Stimulated activated CD4-positive, alpha-beta T cell treated with anti-CD3 and anti-CD28 coated beads, Interleukin-2, amount 100 ng/mL, for 4 hours (primary cell): ENCODE measurements around the gene CR1L.
"Not testable (repeated sequence)": the region's sequence is repeated elsewhere in the genome, so short reads cannot be mapped to it uniquely, and the experiment has no call there.

Experiments used
- DNase-seq: peaks from one replicate; pipeline ENCODE4 v3.0.0-alpha.2; 2020; ENCODE audit warnings: low read depth

Gene CR1L

DNA sequence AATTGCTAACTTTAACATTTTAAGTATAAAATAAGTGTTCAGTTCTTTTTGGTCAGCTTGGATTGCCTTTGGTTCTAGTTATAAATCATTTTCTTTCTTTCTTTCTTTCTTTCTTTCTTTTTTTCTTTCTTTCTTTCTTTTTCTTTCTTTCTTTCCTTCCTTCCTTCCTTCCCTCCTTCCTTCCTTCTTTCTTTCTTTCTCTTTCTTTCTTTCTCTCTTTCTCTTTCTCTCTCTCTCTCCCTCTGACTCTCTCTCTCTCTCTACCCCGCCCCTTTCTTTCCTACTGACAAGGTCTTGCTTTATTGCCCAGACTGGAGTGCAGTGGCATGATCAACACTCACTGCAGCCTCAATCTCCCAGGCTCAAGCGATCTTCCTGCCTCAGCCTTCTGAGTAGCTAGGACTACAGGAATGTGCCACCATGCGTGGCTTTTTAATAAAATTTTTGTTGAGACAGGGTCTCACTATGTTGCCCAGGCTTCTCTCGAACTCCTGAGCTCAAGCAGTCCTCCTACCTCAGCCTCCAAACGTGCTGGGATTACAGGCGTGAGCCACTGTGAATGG, 38.0 kb downstream of the CR1L start:
- not testable (repeated sequence) for DNase-seq

DNA sequence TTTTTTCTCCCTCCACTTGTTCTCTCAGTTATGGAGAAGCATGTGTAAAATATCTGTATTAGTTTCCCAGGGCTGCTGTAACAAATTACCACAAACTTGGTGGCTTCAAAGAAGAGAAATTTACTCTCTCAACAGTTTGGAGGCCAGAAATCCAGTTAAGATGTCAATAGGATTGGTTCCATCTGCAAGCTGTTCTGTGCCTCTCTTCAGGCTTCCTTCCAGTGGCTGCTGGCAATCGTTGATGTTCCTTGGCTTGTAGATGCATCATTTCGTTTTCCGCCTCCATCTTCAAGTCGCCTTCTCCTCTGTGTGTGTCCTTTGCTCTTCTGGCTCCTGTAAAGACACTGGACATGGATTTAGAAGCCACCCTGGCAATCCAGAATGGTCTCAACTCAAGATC, 45.6 kb downstream of the CR1L start:
- DNase-seq, result not testable (repeated sequence)

DNA sequence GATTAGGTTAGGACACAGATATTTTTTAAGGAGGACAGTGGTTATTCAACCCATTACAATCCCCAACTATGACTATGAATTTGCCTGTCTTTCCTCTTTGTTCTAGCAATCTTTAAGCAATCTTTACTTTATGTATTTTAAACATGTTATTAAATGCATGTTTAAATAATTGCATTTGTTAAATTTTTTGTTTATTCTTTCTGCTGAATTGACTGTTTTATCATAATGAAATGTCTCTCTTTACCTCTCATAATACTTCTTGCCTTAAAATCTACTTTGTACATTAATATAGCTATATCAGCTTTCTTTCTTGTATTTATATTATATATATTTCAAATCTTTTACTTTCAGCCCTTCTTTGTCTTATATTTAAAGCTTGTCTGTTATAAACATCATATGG, 46.1 kb downstream of the CR1L start:
- DNase-seq, result no peak

DNA sequence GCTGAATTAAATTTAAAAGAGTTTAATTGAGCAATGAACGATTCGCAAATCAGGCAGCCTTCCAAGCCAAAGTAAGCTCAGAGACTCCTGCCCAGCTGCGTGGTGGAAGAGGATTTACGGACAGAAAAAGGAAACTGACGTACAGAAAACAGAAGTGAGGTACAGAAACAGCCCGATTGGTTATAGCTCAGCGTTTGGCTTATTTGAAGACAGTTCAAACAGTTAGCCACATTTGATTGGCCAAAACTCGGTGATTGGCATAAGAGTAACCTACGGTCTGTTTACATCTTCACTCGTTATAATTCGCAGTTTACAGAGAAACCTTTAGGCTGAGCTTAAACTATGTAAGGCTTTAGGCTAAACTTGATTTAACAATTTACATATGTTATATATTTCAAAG, 46.9 kb downstream of the CR1L start:
- DNase-seq, result no peak

DNA sequence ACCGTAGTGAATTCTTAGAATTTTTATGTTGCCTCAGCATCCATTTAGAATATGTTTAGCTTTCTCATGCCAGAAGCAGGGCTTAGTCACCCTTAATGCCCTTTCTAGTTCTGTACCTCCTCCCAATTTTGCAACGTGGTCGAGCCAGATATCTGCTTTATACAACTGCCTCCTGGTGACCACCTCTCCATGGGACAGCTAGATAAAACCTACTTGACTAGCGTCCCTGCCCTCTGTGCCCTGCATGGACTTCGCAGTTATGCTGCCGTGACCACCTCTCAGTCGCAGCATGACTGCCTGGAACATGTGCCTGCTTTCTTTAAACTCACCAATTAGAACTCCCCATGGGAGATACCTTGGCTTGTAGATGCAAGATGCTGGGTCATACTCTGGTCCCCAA, 47.4 kb downstream of the CR1L start:
- not testable (repeated sequence) for DNase-seq

DNA sequence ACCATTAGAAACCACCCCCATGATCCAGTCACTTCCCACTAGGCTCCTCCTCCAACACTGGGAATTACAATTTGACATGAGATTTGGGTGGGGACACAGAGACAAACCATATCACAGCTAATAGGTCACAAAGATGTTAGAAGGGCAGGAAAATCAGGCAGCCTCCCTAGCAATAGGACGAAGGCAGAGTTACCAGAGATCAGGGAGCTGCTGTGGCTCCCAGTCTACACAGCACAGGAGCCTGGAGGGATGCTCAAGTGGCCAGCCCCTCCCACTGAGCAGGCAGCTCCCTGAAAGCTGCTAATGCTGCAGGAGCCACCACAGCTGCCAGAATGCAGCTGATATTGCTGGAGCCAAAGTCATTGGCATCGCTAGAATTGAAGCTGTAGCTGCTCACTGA, 51.0 kb downstream of the CR1L start:
- DNase-seq, result no peak

DNA sequence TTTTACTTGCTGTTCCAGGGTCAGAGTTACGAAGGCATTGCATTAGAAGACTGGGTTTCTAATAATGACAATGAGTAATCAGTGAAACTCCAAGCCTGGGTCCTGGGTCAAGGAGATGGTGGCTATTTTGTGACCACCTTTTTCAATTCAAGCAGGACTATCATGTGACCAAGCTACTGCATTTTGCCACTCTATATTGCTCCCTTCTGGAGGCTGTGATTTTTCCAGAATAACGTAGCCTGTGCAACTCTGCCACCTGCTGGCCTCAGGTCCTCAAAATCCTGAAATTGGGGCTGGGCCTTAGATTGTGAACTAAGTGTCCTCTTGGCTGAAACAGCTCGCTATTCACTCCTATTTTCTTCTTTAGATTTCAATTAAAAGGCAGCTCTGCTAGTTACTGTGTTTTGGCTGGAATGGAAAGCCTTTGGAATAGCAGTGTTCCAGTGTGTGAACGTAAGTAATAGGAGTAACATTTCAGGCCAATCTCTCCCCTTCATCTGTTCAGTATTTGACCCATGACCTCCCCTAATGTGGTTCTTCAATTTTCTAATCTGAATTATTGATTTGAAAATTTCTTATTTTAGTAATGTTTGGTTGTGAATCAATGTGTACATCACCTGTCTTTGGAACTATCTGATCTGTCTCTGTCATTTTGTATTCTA, 54.0 kb downstream of the CR1L start:
- DNase-seq, result peak; percentile 2

DNA sequence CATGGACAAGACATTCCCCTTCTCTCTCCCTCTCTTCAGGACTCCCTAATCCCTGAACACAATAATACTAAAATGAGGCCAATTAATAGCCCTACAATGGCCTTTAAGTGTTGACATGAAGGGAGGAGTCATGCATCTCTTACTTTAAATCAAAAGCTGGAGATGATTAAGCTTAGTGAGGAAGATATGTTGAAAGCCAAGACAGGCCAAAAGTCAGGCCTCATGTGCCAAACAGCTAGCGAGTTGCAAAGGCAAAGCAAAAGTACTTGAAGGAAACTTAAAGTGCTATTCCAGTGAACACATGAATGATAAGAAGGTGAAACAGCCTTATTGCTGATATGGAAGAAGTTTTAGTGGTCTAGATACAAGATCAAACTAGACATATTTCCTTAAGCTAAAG, 57.4 kb downstream of the CR1L start:
- DNase-seq, result no peak

DNA sequence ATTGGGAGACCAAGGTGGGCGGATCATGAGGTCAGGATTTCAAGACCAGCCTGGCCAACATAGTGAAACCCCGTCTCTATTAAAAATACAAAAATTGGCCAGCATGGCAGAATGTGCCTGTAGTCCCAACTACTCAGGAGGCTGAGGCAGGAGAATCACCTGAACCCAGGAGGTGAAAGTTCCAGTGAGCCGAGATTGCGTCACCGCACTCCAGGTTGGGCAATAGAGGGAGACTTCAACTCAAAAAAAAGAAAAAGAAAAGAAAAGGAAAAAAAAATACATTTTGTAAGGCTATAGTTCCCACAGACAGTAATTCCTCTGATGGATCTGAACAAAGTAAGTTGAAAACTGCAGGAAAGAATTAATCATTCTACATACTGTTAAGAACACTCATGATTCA, 58.8 kb downstream of the CR1L start:
- DNase-seq, result no peak

DNA sequence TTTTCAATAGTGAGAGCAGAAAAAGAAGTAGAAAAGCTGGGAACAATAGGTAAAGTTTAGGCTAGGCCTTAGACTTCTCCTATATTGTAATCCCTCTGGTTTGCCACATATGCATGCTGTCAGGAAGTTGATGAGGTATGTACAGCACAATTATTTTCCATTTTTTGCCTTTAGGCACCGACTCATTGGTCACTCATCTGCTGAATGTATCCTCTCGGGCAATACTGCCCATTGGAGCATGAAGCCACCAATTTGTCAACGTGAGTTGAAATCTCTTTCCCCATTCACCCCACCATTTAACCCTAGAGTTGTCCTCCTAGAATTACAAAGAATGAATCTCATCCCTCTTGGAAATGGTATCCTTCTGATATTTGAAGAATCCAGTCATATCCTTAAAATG, 63.1 kb downstream of the CR1L start:
- not testable (repeated sequence) for DNase-seq

DNA sequence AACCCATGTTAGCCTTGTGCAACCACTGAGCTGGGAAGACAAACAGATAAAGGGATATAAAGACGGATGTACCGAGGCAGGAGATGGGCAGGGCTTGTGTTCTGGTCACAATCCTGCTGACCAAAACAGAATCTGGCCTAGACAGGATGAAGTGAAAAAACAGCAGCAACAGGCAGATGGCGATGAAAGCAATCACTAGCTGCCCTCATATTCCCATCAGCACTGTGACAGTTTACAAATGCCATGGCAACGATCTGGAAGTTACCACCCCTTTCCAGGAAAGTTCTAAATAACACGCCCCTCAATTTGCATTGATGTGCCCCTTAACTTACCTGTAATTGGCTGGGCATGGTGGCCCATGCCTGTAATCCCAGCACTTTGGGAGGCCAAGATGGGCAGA, 66.4 kb downstream of the CR1L start:
- DNase-seq, result no peak

DNA sequence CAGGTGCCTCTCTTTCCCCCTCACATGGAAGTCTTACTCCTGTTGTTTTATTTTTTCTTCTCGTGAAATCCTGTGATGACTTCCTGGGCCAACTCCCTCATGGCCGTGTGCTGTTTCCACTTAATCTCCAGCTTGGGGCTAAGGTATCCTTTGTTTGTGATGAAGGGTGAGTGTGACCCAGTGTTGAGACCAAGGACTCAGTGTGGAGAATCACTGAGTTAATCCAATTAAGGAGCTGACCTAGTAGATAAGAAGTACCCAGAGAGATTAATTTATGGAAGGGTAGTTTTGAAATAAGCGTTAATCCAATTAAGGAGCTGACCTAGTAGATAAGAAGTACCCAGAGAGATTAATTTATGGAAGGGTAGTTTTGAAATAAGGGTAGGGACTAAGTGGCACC, 67.8 kb downstream of the CR1L start:
- not testable (repeated sequence) for DNase-seq

DNA sequence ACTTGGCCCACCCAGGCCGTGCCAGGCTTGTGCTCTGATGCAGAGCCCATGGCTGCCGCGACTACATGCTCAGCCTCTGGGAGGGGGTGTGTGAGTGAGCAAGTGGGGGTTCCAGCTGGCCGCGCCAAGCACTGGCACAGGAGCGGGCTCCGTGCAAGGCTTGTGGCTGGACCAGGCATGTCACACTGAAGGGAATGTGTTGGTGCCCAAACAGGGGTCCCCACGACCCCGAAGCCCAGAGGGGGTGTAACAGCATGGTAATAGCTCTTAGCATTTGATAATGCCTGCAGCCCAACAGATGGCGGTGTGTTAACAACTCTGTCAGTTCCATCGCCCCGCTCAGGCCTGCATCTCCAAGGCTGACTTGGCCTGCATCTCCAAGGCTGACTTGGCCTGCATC, 68.6 kb downstream of the CR1L start:
- no peak for DNase-seq

DNA sequence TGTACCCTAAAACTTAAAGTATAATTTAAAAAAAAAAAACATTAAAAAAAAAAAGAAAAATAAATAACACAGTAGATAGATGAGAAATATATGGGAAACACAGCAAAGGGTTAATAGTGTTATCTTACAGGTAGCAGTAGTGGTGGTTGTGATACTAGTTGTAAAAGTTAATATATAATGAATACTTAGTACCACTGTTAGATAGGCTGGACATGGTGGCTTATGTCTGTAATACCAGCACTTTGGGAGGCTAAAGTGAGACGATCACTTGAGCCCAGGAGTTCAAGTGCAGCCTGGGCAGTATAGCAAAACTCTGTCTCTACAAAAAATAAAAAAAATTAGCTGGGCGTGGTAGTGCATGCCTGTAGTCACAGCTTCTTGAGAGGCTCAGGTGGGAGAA, 74.3 kb downstream of the CR1L start:
- DNase-seq, result no peak

DNA sequence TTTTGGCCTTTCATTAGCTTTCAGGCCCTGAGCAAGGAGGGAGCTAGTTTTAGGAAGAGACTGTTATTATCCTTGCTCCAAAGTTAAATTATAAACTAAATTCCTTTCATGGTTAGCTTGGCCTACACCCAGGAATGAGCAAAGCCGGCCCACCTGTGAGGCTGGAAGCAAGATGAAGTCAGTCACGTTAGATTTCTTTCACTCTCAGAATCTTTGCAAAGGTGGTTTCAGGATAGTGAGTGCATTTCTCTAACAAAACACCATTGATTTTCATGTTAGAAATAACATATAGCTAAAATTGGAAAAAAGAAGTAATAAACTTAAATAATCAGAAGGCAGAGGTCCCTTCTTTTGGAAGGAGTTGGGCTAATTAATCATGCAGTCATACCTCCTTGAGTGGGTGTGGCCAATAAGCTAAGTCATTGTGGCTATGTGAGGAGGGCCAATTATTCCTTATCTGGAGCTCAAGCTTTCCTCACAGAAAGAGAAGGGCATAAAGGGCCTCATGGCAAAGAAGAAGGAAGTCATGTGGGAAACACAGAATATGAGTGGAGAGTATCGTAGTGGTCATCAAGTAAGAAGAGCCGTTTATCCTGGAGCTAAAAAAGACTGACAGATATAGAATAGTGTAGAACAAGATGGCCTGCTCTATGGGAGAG, 83.4 kb downstream of the CR1L start:
- DNase-seq, result not testable (repeated sequence)

DNA sequence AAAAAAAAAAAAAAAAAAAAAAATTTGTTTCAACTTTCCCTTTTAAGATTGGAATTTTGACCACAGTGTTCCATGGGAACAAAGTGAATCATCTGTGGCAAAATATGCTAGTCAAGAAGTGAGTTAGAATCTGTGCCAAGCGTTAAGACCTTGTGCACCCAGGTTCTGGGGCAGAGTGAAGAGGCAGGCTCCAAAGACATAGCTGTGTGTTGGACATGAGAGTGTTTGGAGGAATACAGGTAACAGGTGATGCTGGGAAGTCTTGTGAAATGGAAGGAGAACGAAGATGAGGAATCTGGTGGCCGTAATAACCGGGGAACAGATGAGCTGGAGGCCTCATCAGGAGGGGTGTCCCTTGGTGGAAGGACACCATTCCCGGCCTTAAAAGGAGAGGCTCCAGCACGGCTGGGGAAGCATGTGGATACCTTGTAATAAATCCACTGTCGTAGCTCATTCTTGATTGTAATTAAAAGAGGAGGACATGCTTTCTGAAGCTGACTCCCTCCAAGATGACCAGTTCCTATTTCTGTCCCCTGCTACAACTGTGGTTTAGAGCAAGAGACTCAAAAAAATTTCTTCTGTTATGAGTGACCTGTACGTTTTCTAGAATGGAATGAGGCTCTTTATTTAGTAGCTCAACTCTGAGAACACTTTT, 92.7 kb downstream of the CR1L start:
- DNase-seq, result not testable (repeated sequence)

DNA sequence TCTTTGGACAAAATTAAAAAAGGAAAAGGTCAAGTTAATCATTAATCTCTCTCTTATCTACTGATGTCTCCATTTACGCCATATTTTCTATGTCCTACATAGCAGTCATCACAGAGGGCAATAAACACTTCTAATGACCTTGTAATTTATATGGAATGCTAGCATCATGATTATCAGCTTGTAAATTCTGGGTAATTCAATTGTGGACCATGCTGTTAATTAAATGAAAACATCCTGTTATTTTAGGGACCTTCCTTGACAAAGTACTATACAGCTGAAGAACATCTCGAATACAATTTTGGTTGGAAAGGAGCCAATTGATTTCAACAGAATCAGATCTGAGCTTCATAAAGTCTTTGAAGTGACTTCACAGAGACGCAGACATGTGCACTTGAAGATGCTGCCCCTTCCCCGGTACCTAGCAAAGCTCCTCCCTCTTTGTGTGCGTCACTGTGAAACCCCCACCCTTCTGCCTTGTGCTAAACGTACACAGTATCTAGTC, 93.3 kb downstream of the CR1L start:
- peak; percentile 7 for DNase-seq

DNA sequence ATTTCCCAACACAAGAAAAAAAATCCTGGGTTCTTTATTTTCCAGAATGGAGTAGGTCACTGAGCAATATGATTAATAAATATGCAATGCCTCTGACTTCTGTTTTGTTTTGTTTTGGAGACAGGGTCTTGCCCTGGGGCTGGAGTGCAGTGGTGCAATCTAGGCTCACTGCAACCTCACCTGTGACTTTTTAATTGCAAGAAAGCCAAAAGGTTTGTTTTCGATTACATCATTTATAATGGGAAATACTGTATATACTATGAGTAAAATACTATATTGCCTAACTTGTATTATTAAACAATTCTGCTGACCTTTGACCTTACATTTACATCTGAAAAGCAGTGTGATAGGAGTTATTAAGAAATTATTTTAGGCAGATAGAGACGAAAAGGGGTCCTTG, 95.3 kb downstream of the CR1L start:
- DNase-seq, result no peak

DNA sequence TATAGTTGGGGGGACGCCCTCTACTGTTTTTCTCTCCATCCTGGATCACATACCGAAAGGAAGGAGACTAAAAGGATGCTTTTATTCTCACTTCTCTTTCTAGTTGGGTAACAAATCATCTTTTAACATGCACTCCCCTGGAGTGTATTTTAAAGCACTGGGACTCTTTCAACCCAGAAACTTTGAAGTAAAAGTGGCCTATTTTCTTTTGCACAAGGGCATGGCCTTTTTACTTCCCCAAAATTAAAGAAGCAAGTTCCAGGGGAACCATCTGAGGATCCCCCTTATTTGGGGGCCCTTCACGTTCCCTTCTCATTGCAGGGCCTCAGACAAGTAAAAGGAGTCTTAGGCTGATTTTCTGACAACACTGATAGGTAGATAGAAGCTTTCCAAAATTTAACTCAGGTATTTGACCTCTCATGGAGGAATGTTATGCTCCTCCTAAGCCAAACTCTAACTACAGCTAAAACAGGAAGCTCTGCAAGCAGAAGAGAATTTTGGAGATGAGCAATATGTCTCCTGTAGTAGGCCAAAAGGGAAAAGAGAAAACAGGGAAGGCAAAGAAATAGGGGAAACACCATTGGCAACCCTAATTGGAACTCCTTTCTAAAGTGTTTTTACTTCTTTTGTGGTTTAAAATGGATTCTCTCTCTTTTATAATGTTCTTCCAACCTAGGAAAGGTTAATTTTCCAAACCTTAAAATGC, 98.1 kb downstream of the CR1L start:
- no peak for DNase-seq

DNA sequence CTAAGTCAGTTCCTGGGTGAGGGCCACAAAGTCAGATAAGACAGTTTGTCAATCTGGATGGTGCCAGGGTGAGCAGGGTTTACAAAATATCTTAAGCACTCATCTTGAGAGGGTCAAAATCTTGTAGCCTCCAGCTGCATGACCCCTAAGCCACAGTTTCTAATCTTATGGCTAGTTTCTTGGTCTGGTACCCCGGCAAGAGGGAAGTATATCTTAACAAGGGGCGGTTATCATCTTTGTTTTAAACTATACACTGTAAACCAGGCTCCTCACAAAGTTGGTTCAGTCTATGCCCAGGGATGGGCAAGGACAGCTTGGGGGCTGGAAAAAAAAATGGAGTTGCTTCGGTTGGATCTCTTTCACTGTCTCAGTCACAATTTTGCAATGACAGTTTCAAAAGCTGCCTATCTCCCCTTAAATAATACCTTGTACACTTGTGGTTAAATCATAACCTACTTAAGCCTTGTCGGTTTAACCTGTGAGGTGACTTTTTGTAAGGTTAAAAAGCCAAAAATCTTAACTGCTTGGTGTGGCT, 99.1 kb downstream of the CR1L start:
- no peak for DNase-seq

DNA sequence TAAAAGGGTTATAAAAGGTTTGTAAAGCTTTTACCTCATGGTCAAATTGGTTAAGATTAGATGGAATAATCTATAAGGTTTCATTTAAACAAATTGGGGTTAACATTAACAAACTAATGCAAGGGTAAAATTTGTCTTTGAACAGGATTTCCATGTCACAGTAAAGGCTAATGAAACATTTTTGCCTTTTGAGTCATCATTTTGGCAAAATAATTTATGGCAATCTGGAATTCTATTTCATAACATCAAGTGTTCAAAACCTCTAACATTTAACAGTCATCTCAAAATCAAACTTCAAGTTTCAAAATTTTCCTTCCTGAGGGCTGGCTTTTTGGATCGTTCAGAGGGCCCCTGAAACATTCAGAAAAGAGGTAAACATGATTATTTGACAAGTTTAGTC, 100.4 kb downstream of the CR1L start:
- no peak for DNase-seq
